GM12875 (cell line): ENCODE results near the gene CAND1.

Source experiments
- H3K4me3 ChIP-seq: one replicate; pipeline ENCODE4 v1.5.1; 2011; ENCODE audit warnings: low read depth, low read length, control low read depth
- TF ChIP-seq, protein P1 (sequence below): IDR thresholded peaks from 2 replicates; pipeline ENCODE4 v1.5.1; 2011; ENCODE audit warnings: low read depth, mild to moderate bottlenecking, control low read depth, inconsistent platforms, low read length, moderate library complexity, borderline replicate concordance; ENCODE audit not compliant: insufficient read depth

CAND1 gene

DNA sequence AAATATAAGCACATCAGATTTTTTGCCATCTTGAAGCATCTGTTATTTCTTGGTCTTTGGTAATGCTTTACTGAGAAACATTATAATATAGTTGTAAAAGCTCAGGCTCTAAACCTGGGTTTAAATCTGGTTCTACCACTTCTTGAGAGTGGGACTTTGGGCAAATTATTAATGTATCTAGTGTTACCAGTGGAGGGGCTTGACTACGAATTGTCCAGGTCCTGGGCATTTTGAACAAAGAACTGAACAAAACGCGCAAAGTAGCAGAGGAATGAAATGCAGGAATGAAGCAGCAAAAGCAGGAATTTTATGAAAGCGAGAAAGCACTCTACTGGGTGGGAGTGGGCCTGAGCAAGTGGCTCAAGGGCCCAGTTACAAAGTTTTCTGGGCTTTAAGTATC, 50.8 kb downstream of the CAND1 start:
- H3K4me3 ChIP-seq = no peak overlapping the region
- TF ChIP-seq, protein P1, sequence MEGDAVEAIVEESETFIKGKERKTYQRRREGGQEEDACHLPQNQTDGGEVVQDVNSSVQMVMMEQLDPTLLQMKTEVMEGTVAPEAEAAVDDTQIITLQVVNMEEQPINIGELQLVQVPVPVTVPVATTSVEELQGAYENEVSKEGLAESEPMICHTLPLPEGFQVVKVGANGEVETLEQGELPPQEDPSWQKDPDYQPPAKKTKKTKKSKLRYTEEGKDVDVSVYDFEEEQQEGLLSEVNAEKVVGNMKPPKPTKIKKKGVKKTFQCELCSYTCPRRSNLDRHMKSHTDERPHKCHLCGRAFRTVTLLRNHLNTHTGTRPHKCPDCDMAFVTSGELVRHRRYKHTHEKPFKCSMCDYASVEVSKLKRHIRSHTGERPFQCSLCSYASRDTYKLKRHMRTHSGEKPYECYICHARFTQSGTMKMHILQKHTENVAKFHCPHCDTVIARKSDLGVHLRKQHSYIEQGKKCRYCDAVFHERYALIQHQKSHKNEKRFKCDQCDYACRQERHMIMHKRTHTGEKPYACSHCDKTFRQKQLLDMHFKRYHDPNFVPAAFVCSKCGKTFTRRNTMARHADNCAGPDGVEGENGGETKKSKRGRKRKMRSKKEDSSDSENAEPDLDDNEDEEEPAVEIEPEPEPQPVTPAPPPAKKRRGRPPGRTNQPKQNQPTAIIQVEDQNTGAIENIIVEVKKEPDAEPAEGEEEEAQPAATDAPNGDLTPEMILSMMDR = no peak

DNA sequence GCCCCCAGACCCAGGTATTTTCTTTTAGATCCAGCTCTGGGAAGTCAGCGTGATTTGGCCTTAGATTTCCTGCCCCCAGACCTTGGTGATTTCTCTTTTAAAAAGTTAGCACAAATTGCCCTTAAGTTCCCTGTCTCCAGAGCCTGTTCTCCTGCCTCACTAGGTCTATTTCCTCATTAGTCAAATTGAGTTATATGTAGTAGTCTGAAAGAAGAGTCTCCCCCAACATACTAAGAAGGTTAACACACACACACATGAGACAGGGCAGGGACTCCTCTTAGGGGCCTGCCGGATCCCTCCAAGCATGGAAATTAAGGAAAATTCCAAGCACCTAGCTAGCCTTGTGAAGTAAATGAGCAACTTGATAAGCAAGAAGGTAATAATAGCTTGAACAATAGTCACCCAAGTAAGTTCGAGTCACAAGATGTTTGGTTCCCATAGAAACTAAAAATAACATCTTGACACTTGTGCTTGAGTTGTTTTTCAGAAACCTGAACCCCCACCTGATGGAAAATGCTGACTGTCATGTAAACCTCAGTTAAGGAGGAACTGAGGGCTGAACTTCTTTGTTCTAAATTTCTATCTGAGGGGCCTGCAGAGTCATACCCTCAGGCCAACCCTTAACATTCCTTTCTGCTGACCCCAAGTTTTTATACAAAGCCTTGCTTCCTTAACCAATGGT, 51.6 kb downstream of the CAND1 start:
- no peak overlapping the region for H3K4me3 ChIP-seq
- TF ChIP-seq, protein P1 = no peak

DNA sequence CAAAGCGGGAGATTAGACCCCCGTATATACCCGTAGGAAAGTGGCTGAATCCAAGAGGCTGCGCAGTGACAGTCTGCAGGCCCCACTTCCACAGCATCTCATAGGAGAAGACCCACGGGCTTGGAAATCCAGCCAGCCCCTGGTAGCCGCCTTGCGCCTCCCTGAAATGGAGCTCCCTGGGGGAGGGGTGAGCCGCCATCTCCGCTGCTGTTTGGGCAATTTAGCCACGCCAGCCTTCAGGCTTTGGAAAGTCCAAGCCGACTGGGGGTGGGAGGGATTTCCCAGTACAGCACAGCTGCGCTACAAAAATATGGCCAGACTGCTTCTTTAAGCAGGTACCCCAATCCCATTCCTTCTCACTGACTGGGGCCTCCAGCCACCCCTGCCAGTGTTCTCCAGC, 53.4 kb downstream of the CAND1 start:
- TF ChIP-seq, protein P1 = no peak
- no peak overlapping the region for H3K4me3 ChIP-seq

DNA sequence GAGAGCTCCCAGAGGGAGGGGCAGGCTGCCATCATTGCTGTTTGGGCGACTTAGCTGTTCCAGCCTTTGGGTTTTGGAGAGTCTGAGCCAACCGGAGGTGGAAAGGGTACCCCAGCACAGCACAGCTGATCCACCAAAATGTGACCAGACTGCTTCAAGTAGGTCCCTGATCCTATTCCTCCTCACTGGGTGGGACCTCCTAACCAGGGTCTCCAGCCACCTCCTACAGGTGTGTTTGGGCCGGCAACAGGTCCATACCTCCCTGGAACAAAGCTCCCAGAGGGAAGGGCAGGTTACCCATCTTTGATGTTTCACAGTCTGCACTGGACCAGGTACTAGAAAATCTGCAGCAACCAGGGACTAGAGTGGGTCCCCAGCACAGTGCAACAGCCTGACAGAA, 53.8 kb downstream of the CAND1 start:
- TF ChIP-seq, protein P1 = no peak
- no peak overlapping the region for H3K4me3 ChIP-seq

DNA sequence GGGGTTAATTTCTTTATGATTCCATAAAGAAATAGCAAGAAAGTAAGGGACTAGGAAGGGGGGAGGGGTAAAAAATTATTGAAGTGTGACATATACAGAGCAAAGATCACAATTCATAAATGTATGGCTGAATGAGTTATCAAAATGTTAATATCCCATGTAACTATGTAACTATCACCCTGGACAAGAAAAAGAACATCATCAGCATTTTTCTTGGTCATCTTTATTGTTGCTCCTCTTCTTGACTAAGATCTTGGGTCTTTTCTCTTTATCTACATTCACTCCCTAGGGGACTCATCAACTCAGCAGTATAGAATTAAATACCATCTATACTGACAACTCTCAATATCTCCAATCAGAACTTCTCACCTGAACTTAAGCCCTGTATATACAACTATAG, 57.5 kb downstream of the CAND1 start:
- H3K4me3 ChIP-seq = no peak overlapping the region
- TF ChIP-seq, protein P1 = no peak

DNA sequence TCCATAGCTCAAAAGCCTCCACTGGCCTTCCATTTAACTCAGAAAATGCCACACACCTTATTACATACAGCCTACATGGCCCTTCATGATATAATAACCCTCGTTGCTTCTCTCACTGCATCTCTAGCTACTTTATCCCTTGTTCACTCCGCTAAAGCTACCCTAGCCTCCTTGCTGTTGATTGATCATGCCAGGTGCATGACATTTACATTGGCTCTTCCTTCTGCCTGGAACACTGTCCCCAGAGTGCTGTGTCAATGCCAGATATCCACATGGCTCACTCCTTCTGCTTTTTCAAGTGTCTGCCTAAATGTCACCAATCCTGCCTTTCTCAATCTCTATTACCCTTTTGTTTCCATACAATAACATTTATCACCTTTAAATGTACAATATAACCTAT, 58.3 kb downstream of the CAND1 start:
- TF ChIP-seq, protein P1 = no peak
- H3K4me3 ChIP-seq = no peak overlapping the region

DNA sequence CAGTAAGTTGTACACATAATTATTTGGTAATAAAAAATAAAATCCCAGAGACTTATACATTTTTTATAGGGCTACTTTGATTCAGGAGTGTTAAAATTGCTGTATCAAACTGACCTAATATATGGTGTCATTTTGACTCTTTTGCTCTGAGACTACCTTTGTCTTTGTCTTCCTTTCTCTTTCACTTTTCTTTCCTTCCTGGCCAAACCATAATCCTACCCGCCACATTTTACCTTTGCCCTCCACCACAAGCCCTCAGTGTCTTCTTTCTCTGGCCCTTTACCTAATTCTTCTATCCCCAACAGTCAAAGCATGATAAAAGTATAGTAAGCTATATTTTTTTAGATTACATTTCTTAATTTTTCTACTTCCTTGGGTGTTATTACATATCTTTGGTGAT, 62.0 kb downstream of the CAND1 start:
- H3K4me3 ChIP-seq = no peak overlapping the region
- TF ChIP-seq, protein P1 = no peak
